ENCODE data around the gene PDIA4.
"Not testable (repeated sequence)": the region's sequence is repeated elsewhere in the genome, so short reads cannot be mapped to it uniquely, and the experiment has no call there.

The PDIA4 gene

DNA sequence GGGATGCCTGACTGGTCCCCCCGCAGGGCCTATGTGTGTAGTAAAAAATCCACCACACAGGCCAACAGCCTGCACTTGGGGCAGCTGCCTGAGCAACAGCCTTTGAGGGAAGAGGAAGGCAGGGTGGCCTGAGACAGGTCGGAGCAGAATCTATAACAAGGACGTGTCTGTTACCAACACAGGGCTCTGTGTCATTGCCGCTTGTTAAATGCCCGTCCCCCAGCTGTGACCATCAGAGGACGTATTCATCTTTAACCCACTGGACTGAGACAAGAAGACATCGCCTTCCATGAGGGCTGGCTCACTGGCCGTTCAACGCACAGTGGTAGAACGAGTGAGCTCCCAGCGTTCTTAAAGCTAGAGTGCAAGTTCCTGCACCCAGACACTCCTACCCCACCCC is 7.8 kb downstream of the PDIA4 start:
- H3K36me3 ChIP-seq (ENCODE audit: control insufficient read depth, insufficient read depth, low read length) = peaks cover 29% of the 10 kb centered on the region

GRCh38 chr7:149016876-149017275 is 11.4 kb downstream of the PDIA4 start:
- DNase-seq (ENCODE audit: extremely low read depth, insufficient read length) = no peak

More for the DNA sequence above, 7.8 kb downstream of the PDIA4 start:
- Histone ChIP-seq H3K4me3 (replicated peaks; ENCODE audit: low read depth, low read length) (no peak overlapping the region), H3K27me3 (replicated peaks; ENCODE audit: control insufficient read depth, insufficient read depth, low read length) (no peaks in the 10 kb centered on the region)
- no peak for TF ChIP-seq CTCF (IDR thresholded peaks at IDR 0.05; ENCODE audit: insufficient read depth, low read length, poor library complexity, severe bottlenecking)
- no peak for DNase-seq (ENCODE audit: extremely low read depth, insufficient read length)

DNA sequence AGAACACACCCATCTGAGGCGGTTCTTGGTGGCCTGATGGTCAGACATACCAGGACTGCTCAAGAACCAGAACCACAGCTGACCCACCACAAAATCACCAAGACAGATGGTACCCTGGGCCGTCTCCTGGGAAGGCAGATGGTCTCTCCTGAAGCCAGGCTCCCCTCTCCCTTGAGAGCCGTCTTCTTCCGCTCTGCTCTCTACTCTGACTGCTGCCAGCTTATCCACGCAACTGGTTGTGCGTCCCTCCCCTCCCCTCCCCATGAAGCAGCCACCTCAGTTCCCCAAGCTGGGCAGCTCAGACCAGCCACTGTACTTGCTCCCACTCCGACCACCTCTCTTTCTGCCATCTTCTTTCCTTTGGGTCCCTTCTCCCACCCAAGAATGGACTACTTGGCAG is 14.0 kb downstream of the PDIA4 start:
- Histone ChIP-seq H3K36me3 (ENCODE audit: control insufficient read depth, insufficient read depth, low read length) (peaks cover 61% of the 10 kb centered on the region), H3K4me3 (replicated peaks; ENCODE audit: low read depth, low read length) (no peak overlapping the region), H3K27me3 (replicated peaks; ENCODE audit: control insufficient read depth, insufficient read depth, low read length) (no peaks in the 10 kb centered on the region)
- TF ChIP-seq CTCF (IDR thresholded peaks at IDR 0.05; ENCODE audit: insufficient read depth, low read length, poor library complexity, severe bottlenecking) = no peak
- DNase-seq (ENCODE audit: extremely low read depth, insufficient read length) = no peak

More at GRCh38 chr7:149016876-149017275, 11.4 kb downstream of the PDIA4 start:
- no peak overlapping the region for H3K4me3 ChIP-seq (replicated peaks; ENCODE audit: low read depth, low read length)
- peaks cover 49% of the 10 kb centered on the region for H3K36me3 ChIP-seq (ENCODE audit: control insufficient read depth, insufficient read depth, low read length)
- no peaks in the 10 kb centered on the region for H3K27me3 ChIP-seq (replicated peaks; ENCODE audit: control insufficient read depth, insufficient read depth, low read length)
- no peak for TF ChIP-seq CTCF (IDR thresholded peaks at IDR 0.05; ENCODE audit: insufficient read depth, low read length, poor library complexity, severe bottlenecking)

- no peak for DNase-seq (ENCODE audit: extremely low read depth, insufficient read length)
- H3K27me3 ChIP-seq (replicated peaks; ENCODE audit: control insufficient read depth, insufficient read depth, low read length) = no peaks in the 10 kb centered on the region
- no peak for TF ChIP-seq CTCF (IDR thresholded peaks at IDR 0.05; ENCODE audit: insufficient read depth, low read length, poor library complexity, severe bottlenecking)
- H3K36me3 ChIP-seq (ENCODE audit: control insufficient read depth, insufficient read depth, low read length) = peaks cover 59% of the 10 kb centered on the region
- no peak overlapping the region for H3K4me3 ChIP-seq (replicated peaks; ENCODE audit: low read depth, low read length)
Observed at GRCh38 chr7:149013876-149014275, 14.4 kb downstream of the PDIA4 start.

DNA sequence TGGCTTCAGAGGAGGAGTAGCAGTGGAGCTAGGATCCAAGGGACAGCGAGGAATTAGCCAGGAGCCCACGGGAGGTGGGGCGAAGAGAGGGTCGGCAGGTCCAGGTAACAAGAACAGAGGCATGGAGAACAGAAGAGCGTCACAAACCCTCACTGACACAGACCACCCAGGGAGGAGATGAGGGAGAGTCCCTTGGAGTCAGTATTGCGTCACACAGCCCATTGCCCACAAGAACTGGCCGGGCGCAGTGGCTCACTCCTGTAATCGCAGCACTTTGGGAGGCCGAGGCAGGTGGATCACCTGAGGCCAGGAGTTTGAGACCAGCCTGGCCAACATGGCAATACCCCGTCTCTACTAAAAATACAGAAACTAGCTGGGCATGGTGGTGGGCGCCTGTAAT is 15.6 kb downstream of the PDIA4 start:
- DNase-seq (ENCODE audit: extremely low read depth, insufficient read length); H3K27me3 ChIP-seq (replicated peaks; ENCODE audit: control insufficient read depth, insufficient read depth, low read length); H3K4me3 ChIP-seq (replicated peaks; ENCODE audit: low read depth, low read length): not testable (repeated sequence)
- H3K36me3 ChIP-seq (ENCODE audit: control insufficient read depth, insufficient read depth, low read length) = peaks cover 65% of the 10 kb centered on the region

DNA sequence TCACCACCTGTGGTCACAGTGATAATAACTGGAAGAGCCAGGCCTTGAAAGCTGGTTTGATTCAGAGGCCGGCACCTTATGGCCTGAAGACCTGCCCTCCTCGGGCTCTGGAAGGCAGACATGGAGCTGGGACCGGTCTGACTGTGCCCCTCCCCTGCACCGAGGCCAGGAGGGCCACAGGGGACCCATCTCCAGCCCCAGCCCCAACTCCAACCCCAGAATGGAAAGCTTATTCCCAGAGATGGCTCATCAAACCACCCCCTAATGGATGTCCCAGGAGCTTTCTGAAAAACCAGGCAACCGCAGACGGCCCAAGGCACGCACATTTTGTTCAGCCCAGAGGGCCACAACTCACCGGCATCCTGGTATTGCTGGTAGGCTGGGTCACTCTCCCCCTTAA is 16.8 kb downstream of the PDIA4 start:
- H3K4me3 ChIP-seq (replicated peaks; ENCODE audit: low read depth, low read length) = no peak overlapping the region
- peaks cover 75% of the 10 kb centered on the region for H3K36me3 ChIP-seq (ENCODE audit: control insufficient read depth, insufficient read depth, low read length)
- TF ChIP-seq CTCF (IDR thresholded peaks at IDR 0.05; ENCODE audit: insufficient read depth, low read length, poor library complexity, severe bottlenecking) = no peak
- DNase-seq (ENCODE audit: extremely low read depth, insufficient read length) = no peak
- no peaks in the 10 kb centered on the region for H3K27me3 ChIP-seq (replicated peaks; ENCODE audit: control insufficient read depth, insufficient read depth, low read length)
